HG03442 (cell line): ENCODE measurements around the gene SFXN3.

ENCODE experiments used
- ATAC-seq: cut with Tn5 transposase; IDR thresholded peaks from one replicate; pipeline ENCODE4 v1.9.1; 2021; ENCODE audit warnings: mild to moderate bottlenecking, moderate library complexity; ENCODE audit not compliant: unreplicated experiment

The SFXN3 gene

DNA sequence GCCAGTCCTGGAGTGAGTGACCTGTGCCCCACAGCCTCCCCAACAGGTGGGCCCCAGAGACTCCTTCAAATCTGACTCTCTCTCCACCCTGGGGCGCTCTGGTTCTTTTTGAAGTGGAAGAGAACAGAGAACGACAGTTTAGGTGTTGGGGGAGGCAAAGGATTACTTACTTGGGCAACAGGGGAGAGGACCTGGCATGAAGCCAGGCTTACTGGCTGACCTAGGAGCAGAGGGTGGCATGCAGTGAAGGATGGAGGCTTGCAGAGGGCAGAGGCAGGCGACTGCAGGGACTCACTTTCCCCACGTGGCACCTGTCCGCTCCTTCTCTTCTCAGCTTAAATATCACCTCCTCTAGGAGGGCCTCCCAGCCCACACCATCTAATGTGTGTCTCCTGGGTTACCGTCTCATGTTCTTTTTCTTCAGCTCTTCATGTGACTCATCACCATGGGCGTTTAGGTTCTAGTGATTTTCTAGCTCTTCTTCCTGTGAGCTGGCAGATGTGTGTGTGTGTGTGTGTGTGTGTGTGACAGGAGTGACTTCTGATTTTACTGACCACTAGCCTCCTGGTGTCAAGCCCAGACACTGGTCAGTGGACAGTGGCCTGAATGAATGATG lies 16.0 kb upstream of the SFXN3 start:
- no peak for ATAC-seq

DNA sequence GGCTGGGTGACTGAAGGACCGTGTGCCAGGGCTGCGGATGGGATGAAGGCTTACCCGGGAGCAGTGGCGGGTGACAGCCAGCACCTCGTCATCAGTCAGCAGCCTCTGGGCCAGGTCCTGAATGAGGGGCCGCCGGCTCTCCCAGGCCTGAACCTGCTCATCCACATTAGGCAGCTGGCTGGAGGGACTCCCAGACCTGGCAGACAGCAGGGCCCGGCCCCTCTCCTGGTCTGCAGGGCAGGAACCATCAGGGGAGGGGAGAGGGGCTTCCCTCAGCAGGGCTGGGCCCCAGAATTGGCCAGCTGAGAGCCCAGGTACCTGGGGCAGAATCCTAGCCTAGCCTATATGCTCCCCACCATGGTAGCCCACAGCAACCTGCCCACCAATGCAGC lies 15.5 kb upstream of the SFXN3 start:
- no peak for ATAC-seq

DNA sequence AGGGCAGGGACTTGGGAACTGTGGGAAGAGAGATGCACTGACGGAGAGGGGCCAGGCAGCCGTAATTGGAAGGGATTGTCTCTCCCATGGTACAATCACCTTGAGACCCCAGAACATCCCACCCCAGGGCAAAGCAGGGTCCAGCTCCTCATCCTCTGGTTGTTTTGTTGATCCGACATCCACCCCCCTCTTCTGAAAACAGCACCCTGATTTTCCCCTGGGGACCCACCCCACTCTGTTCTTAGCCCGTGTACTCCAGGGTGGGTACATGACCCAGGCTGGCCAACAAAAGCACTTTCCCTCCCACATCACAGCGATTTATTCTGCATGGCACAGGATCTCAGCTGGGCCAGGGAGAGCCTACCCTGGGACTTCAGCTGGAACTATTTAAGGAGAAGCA lies 14.2 kb upstream of the SFXN3 start:
- ATAC-seq, result no peak

DNA sequence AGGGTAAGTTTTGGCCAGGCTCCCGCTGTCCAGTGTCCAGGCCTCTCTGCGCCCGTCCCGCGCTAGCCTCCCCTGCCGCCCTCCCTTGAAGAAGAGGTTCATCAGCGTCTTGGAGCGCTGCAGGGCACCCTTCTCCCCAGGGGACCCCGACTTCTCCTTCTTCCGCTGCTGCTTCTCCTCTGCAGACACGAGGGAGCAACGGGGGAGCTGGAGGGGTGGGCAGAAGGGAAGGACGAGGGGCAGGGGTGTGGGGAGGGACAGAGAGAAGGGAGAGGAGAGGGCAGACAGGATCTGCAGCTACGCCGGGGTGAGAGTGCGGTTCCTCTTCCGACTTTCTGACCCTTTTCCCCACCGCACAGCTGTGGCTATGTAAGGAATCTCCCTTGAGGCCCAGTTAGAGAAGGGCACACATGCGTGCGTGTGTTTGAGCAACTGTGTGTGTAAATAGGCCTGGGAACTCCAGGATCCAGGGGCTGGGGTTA lies 12.9 kb upstream of the SFXN3 start:
- no peak for ATAC-seq

DNA sequence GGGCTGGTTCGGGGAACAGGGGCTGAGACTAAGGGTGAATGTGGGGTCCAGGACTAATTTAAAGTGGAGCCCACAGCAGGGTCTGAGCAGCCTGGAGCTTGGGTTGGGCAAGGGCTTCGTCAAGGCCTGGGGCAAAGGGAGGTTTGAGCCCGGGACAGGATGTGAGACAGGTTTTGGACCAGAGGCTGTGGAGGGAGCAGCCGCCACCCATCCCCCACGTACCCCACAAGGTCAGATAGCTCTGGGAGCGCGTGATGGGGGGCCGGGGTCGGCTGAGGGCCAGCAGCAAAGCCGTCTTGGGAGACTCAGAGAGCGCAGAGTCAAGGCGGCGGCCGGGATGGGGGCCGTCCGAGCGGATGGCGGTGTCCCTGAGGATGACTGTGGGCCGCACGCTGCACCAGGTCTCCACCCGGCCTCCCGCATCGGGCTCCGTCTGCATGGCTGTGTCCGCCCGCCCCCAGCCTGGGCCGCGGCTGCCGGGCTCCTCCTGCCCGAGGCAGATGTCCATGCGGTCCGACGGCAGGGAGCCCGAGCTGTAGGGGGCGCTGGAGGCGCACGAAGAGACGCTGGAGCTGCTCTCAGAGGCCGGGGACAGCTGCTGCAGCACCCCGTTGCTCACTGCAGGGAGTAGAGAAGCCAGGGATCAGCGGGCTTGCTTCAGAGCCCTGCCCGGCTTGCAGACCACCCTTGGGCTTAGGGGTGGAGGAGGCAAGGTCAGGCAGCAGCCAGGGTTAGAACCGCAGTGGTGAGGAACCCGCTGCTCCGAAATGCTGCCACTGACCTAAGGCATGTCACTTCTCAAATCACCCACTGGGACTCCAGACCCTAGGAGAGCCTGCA lies 12.2 kb upstream of the SFXN3 start:
- no peak for ATAC-seq

DNA sequence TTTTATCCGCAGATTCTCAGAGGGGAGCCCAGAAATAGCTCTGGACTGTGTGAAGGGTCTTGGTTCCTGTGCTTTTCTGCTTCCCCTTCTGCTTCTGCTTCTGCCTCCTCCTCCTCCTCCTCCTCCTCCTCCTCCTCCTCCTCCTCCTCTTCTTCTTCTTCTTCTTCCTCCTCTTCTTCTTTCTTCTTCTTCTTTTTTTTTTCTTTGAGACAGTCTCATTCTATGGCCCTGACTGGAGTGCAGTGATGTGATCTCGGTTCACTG lies 11.7 kb upstream of the SFXN3 start:
- no peak for ATAC-seq

DNA sequence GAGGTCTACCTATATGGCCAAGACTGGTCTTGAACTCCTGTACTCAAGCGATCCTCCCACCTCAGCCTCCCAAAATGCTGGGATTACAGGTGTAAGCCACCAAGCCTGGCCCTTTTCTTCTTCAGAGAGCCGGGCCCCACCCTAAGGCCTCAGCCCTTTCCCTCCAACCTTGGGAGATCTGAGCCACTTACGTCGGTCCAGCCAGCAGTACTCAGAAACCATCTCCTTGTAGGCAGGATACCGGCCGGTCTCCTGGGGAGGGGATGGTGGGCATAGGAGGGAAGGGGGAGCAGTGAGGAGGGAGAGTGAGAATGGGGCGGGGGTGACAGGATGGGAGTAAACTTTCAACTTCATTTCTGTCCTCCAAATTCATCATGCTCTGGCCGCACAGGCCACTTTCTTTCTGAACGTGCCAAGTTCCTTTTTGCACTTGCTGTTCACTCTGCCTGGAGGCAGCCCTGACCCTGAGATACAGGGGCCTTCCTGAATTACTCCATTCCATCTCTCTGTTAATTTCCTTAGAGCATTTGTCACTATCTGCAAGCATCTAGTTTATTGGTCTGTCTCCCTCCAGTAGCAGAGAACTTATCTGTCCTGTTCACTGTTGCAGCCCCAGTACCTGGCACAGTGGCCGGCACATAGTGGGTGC lies 10.5 kb upstream of the SFXN3 start:
- ATAC-seq, result no peak

DNA sequence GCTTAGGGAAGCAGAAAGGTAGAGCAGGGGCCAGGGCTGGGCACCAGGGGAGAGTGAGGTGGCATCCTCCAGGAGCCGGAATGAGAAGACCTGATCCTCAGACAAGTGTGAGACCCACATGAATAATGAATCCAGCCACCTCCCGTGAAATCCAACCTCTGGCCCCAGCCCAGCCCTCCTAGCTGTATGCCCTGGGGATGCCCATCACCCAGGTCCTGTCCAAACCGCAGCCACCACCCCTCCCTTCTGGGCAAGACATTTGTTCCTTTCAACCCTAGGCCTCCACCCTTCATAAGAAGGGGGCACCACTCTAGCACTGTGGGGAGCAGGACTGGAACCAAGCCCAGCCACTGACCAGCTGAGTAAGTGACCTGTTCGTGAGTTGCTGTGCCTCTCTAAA lies 9.8 kb upstream of the SFXN3 start:
- ATAC-seq, result no peak

DNA sequence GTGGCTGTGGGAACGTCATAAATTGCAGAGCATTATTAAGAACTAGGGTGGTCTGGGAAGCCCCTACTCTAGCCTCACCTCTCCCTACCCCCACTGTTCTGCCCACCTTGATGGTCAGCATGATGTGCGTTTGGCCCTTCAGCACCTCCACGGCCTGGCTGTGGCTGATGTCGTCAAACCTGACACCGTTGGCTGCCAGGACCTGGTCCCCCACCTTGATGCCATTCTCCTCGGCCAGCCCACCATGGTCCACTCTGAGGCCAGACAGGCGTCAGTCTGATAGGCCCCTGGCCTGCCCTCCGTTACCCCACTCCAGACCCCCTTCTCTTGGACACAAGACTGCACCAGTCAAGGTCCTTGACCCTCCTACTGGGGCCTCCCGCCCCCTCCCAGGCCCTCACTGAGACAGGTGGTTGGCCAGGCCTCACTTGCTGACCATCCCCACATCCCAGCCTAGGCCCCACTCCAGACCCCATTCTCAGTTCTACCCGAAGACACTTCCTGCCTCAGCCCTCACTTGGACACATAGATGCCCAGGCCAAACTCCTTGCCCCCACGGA lies 9.3 kb upstream of the SFXN3 start:
- no peak for ATAC-seq

DNA sequence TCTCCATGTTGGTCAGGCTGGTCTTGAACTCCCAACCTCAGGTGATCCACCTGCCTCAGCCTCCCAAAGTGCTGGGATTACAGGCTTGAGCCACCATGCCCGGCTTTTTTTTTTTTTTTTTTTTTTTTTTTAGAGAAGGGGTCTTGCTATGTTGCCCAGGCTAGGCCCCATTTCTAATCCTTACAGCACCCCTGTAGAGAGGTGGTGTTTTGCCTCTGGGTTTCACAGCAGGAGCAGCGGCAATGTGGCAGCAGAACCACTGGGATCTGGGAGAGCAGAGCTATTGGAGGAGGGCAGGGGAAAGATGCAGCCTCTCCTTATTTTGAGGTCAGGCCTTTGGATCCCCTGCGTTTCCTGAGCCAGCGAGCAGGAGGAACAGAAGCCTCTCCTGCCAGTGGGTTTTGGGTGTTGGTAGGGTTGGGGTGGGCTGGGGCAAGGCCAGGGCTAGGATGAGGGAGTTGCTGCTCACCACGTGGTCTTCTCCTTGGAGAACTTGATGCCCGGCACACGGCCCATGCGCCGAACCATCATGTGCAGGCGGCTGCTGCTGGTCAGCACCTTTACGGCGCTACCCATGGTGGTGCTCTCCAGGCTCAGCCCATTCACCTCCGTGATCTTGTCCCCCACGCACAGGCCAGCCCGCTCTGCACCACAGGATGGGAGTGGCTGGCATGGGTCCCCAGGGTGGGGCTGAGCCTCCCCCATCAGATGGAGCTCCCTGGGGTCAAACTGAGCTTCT lies 7.9 kb upstream of the SFXN3 start:
- no peak for ATAC-seq

DNA sequence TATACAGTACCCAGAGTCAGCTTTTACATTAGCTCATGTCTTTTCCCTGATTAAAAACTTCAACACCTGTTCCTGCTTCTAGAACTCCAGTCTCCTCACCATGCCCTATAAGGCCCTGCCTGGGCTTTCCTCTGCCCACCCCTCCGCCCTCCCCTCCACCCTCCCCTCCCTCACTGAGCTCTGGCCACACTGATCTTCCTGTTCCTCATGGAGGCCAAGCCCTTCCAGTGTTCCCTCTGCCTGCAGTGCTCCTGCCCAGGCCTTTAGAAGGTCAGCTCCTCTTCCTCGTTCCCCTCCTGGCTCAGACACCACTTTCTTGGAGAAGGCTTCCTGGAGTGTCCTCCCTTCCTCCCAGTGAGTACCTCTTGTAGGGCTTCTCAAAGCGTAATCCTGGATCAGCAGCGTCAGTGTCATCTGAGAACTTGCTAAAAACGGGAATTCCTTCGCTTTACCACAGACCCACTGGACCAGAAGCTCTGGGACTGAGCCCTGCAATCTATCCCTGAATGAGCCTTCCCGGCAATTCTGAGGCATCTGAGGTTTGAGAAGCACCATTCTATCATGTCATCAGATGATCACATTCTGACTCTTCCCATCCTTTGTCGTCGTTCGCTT lies 3.8 kb upstream of the SFXN3 start:
- no peak for ATAC-seq

DNA sequence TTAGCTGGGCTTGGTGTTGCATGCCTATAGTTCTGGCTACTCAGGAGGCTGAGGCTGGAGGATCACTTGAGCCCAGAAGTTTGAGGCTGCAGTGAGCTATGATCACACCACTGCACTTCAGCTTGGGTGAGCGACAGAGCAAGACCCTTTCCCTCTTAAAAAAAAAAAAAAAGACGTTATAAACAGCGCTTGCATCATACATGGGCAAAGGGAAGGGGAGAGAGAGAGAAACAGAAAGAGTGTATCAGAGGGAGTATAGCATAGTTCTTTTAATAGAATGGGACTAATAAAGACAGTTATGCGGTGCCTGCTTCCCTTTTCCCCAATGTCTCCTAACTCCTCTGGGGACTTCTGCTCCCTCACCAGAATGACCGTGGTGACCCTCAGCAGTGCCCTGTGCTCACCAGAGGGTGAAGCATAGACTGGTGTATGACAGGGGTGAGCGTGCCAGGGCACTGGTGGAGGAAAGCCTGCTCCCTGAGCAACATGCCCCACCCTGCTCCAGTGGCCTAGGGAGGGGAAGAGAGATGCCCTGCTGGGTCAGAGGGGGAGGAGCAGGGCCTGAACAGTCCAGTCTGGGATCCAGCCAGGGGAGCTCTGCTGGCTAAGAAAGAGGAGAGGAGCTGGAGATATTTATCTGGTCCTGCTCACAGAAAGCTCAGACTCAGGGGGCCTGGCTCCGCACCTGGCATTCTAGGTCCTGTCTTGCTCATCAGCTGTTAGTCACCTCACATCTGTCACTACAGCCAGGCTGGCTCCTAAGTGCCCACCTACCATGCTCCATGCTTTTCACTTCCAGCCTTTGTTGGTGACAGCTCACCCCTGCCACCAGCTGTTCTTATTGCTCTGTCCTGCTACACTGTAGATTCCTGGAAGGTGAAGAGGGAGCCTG lies 2.3 kb upstream of the SFXN3 start:
- ATAC-seq, result no peak

DNA sequence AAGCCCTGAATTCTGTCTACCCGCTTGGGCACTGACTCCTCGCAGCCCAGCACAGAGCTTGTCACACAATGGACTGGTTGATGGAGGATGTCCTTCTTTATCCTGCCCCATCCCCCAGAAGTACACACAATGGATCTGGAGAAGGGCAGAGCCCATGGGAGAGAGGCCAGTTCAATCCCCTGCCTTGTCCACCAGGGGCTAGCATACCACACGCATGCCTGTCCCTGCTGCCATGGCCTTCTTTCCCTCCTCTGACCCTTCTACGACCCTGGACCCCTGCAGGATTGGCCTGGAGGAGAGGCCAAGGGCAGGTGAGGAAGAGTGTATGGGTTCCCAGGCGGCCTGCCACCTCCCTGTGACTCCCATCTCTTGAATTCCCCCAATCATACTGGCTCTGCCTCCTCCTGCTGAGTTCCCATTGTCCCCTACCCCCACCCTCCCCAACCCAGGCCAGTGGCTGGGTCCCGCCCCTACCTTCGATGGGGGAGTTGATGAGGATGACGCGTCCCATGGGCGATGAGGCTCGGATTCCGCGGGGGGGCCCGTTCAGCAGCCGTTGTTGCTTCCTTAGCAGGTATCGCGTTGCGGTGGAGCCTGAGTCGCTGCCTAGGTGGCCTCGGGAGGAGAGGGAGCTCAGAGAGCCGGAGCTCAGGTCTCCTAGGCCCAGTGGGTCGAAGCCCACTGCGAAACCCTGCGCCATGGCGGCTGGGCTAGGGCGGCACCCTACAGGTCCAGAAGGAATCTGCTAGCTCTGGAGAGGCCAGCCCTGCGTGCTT lies 1.3 kb upstream of the SFXN3 start:
- no peak for ATAC-seq

DNA sequence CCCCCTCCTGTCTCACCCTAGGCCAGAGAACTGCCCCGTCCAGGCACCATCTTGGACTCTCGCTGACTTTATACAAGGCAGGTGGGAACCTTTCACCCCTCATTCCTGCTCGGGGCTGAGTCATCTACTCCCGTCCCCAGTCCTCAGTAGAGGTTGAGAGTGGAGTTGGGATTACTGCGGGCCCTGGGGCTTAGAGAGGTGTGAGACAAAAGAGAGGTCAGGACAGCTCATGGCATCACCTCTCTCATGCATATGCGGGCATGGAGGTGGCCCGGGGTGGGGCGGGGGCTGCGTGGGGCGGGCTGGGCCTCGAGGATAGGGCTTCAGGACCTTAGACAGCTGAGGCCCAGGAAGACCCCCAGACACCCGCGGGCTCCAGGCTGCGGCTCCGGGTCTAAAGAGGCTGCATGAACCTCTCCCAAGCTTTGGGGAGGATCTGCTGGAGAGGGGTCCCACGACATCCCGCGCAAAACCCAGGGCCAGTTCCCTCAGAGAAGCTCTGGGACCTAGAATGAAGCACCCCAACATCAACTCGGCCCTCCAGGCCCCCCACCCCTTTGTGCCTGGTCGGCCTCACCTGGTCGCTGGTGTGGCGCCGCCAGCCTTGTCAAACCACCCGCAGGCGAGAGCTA lies 422 bp upstream of the SFXN3 start:
- ATAC-seq, result no peak

DNA sequence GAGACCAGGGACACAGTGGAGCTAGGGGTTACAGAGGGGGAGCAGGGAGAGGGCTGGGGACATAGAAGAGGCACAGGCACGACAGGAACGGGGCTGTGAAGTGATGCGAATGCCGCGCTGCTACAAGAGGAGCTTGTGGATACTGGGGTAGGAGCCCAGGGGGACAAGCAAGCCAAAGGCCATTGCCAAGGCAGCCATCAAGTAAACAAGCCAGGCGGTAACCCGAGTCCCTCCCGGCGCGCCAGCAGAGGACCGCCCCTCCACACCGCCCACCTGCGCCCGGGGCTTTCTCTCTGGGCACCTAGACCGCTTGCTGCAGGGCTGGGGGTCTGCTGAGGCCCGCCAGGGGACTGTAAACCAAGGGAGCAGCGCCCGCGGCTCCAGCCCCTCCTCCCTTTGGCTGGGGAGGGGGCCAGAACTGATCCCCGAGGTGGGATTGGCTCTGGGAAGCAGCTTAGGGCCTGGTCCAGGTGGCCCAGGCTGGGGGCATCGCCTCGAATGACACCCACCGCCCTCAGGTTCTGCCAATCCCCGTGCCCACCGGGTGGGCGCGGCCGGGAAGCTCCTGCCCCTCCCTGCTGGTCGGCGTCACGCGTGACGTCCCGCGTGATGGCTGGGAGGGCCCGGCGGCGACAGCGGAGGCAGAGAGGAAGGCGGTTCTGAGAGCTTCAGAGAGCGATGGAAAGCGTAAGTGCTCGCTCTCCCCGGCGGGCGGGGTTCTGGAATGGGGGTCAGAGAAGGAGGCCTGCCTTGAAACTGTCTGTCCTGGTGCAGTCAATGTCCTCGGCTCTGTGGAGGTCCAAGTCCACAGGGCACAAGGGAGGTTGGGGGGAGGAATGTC lies 982 bp downstream of the SFXN3 start:
- peak; percentile 36 for ATAC-seq

DNA sequence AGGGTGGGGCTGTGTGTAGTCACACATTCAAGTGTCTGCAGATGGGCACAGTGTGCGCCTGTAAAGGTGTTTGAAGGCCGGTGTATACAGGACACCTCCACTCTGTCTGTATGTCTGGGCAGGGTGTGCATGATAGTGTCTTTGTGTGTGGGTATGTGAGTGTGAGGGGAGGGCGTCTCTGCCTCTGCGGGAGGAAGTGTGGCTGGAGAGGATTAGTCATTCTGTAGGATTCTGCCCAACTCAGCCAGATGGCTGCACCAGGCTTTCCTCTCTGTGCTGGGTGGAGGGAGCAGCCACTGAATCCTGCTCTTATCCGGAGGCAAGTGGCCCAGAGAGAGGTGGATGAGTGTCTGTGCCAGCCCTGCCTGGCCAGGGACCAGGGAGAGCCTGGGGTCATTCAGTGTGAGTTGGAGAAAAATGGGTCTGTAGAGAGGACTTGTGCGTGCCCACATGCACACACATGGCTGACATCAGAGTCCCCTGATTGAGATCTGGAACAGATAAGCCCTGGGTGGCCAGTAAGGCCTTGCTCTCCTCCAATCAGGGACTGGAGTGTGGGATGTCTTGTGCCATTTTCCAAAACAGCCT lies 1.7 kb downstream of the SFXN3 start:
- peak; percentile 23 for ATAC-seq

DNA sequence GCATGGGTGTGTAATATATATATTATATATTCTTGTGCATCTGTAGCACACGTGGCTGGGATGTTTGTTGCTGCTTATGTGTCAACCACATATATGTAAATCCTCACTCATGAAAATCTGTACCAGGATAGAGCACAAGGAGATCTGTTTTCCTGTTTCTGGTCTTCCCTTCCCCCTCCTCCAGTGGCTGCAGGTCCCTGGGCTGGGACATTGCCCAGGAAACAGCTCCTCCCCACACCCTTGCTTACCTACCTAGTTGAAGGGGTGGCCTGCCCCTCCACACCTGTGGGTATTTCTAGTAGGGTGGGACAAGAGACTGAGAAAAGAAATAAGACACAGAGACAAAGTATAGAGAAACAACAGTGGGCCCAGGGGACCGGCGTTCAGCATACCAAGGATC lies 2.2 kb downstream of the SFXN3 start:
- no peak for ATAC-seq
